Endothelial cell (in vitro differentiated cells): ENCODE results near the gene VPS33A. TPM values are rescaled to one million over a fixed set of nuclear protein-coding genes. Genes with fewer than 3 reads are reported as not detected.

Experiments
- DNase-seq: peaks from one replicate; pipeline ENCODE4 v3.0.0; 2021; ENCODE audit warnings: low spot score
- H3K27ac Mint-ChIP-seq: one replicate; pipeline ENCODE4 v1.8.0; 2021; ENCODE audit warnings: mixed read lengths, inconsistent platforms; ENCODE audit not compliant: unreplicated experiment
- H3K27me3 Mint-ChIP-seq: one replicate; pipeline ENCODE4 v1.8.0; 2021; ENCODE audit warnings: mild to moderate bottlenecking, moderate library complexity, mixed read lengths, inconsistent platforms; ENCODE audit not compliant: unreplicated experiment
- H3K36me3 Mint-ChIP-seq: one replicate; pipeline ENCODE4 v1.8.0; 2021; ENCODE audit warnings: mild to moderate bottlenecking, low read depth, mixed read lengths, inconsistent platforms; ENCODE audit not compliant: unreplicated experiment
- H3K4me1 Mint-ChIP-seq: one replicate; pipeline ENCODE4 v1.8.0; 2021; ENCODE audit warnings: mild to moderate bottlenecking, mixed read lengths, inconsistent platforms; ENCODE audit not compliant: unreplicated experiment
- H3K4me3 Mint-ChIP-seq: one replicate; pipeline ENCODE4 v1.8.0; 2021; ENCODE audit warnings: mild to moderate bottlenecking, mixed read lengths, inconsistent platforms; ENCODE audit not compliant: unreplicated experiment
- H3K9me3 Mint-ChIP-seq: one replicate; pipeline ENCODE4 v1.8.0; 2021; ENCODE audit warnings: mixed read lengths, inconsistent platforms; ENCODE audit not compliant: unreplicated experiment
- total RNA-seq: library from RNA; stranded (reverse); fragmentation: NEBNext Ultra II Directional; extraction: Animal tissue kit (Norgen Biotek cat#: 25700); gene quantifications from one replicate; pipeline ENCODE4 v1.2.1, GENCODE V29; 2021; ENCODE audit not compliant: unreplicated experiment
- TF ChIP-seq, protein P1 (sequence below): fragments of 200-600 bp; sonication (generic); IDR thresholded peaks from one replicate; pipeline ENCODE4 v1.5.0; 2021; ENCODE audit warnings: antibody characterized with exemption; ENCODE audit not compliant: unreplicated experiment

The VPS33A gene
- total RNA-seq, 1 donor from 2014 or later = 32.1 TPM

DNA sequence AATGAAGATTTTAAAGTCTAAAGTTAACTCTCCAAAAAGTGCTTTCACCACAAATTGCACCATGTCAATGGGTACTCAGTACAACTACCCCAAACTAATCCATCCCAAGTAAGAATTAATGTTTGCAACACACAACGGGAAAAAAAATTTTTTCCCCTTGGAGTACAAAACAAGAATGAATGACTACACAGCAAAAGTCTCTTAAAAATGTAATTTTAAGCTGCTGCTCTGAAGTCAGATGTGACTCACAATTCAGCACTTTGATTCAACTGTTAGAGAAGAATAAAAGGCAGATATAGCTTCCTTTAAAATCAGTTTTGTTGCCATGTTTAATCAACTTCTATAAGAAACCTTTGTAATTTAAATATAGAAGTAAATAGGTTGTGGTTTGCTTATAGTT, 42.5 kb upstream of the VPS33A start:
- no peaks in the 10 kb centered on the region for H3K27me3 Mint-ChIP-seq
- no peak overlapping the region for H3K27ac Mint-ChIP-seq
- TF ChIP-seq, protein P1, sequence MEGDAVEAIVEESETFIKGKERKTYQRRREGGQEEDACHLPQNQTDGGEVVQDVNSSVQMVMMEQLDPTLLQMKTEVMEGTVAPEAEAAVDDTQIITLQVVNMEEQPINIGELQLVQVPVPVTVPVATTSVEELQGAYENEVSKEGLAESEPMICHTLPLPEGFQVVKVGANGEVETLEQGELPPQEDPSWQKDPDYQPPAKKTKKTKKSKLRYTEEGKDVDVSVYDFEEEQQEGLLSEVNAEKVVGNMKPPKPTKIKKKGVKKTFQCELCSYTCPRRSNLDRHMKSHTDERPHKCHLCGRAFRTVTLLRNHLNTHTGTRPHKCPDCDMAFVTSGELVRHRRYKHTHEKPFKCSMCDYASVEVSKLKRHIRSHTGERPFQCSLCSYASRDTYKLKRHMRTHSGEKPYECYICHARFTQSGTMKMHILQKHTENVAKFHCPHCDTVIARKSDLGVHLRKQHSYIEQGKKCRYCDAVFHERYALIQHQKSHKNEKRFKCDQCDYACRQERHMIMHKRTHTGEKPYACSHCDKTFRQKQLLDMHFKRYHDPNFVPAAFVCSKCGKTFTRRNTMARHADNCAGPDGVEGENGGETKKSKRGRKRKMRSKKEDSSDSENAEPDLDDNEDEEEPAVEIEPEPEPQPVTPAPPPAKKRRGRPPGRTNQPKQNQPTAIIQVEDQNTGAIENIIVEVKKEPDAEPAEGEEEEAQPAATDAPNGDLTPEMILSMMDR = no peak
- no peaks in the 10 kb centered on the region for H3K9me3 Mint-ChIP-seq
- no peak overlapping the region for H3K4me3 Mint-ChIP-seq
- DNase-seq = no peak
- no peaks in the 10 kb centered on the region for H3K4me1 Mint-ChIP-seq
- H3K36me3 Mint-ChIP-seq = peaks cover 9% of the 10 kb centered on the region

DNA sequence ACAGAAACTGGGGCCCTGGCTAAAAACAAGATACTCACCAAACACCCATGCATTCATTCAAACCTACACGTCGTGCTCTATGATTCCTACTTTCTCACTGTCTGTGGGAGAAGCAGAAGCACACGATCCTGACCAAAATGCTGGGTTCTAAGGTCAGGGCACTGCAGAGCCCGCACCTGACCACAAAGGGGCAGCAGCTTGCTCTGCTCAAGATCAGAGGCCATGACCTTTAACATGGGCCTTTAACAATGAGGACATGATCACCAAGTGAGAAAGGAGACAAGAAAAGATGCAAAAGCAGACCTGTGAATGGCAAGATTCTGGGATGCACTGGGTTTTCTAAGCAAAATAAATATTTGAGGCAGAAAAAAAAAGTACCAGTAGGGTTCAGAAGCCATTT, 40.1 kb upstream of the VPS33A start:
- no peak overlapping the region for H3K4me3 Mint-ChIP-seq
- H3K9me3 Mint-ChIP-seq = no peaks in the 10 kb centered on the region
- H3K36me3 Mint-ChIP-seq = peaks cover 9% of the 10 kb centered on the region
- H3K27me3 Mint-ChIP-seq = no peaks in the 10 kb centered on the region
- TF ChIP-seq, protein P1 = no peak
- DNase-seq = no peak
- H3K4me1 Mint-ChIP-seq = no peaks in the 10 kb centered on the region
- H3K27ac Mint-ChIP-seq = no peak overlapping the region

DNA sequence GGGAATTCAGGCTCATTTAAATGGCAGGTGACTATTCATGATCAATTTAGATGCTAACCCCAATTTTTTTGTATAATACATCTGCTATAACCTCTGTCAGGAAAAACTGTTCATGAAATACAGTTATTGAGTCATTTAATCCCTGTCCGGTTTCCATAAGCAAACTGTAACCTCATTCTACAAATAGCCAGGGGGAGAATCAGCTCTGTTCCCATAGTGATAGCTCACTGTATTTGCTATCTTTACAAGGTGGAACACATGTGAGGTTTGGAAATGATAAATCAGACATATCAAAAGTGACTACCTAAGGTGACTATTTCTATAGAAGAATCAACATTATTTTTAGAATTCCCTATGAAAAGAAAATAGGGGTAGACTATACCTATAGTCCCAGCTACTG, 38.6 kb upstream of the VPS33A start:
- H3K4me1 Mint-ChIP-seq = no peaks in the 10 kb centered on the region
- DNase-seq = no peak
- H3K27ac Mint-ChIP-seq = no peak overlapping the region
- TF ChIP-seq, protein P1 = no peak
- peaks cover 9% of the 10 kb centered on the region for H3K36me3 Mint-ChIP-seq
- no peaks in the 10 kb centered on the region for H3K9me3 Mint-ChIP-seq
- no peak overlapping the region for H3K4me3 Mint-ChIP-seq
- no peaks in the 10 kb centered on the region for H3K27me3 Mint-ChIP-seq

DNA sequence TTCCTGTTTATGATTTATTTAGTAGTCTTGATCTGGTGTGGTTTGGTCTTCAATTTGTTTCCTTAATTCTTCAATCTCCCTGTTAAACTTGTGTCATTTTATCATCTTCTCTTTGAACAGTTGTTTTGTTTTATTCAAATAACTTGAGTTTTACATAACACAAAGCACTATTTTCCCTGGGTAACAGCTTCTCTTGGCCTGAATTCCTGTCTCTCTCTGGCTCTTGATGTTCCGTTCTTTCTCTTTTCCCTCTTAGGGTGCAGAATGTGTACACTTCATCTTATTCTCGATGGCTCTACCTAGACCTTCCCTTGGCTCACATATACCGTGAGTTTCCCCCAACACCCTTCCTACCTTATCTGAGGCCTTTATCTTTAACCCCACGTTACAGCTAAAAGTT, 36.8 kb upstream of the VPS33A start:
- Mint-ChIP-seq H3K36me3 (peaks cover 13% of the 10 kb centered on the region), H3K4me1 (no peaks in the 10 kb centered on the region), H3K4me3 (no peak overlapping the region), H3K27ac (no peak overlapping the region), H3K9me3 (no peaks in the 10 kb centered on the region), H3K27me3 (no peaks in the 10 kb centered on the region)
- TF ChIP-seq, protein P1 = no peak
- DNase-seq = no peak

DNA sequence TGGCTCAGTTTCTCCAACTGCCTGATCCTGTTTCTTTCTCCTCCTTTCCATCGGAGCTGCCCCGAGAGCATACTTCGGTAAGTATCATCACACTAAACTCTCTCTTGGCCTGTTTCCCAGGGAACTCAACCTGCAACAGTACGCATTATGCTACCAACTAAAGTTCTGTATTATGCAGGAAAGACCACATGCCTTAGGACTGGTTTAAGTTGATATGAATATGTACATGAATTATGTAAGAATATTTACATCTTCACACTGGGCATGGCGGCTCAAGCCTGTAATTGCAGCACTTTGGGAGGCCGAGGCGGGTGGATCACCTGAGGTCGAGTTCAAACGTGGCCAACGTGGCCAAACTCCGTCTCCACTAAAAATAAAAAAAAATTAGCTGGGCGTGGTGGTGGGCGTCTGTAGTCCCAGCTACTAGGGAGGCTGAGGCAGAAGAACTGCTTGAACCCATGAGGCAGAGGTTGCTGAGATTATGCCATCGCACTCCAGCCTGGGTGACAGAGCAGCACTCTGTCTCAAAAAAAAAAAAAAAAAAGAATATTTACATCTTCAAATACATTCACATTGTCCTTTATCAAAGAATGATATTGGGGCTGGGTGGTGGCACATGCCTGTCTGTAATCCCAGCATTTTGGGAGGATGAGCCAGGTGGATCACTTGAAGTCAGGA, 31.9 kb upstream of the VPS33A start:
- TF ChIP-seq, protein P1 = no peak
- peaks cover 11% of the 10 kb centered on the region for H3K36me3 Mint-ChIP-seq
- H3K9me3 Mint-ChIP-seq = no peaks in the 10 kb centered on the region
- H3K27me3 Mint-ChIP-seq = no peaks in the 10 kb centered on the region
- no peak overlapping the region for H3K4me3 Mint-ChIP-seq
- DNase-seq = no peak
- H3K27ac Mint-ChIP-seq = no peak overlapping the region
- H3K4me1 Mint-ChIP-seq = no peaks in the 10 kb centered on the region
